ENCODE data around the gene ZMIZ2. TPM values are rescaled to one million over a fixed set of nuclear protein-coding genes. Genes with fewer than 3 reads are reported as not detected.
"Not testable (repeated sequence)": the region's sequence is repeated elsewhere in the genome, so short reads cannot be mapped to it uniquely, and the experiment has no call there.

ZMIZ2 gene
- total RNA-seq, 4 donors from 2014 or later: 43.1 to 57.7 (median 49.8) TPM

- no peaks in the 10 kb centered on the region for H3K4me1 ChIP-seq
- no peaks in the 10 kb centered on the region for H3K9me3 ChIP-seq
- H3K27ac ChIP-seq: no peak overlapping the region
- no peaks in the 10 kb centered on the region for H3K36me3 ChIP-seq
- H3K27me3 ChIP-seq: no peaks in the 10 kb centered on the region
- no peak for TF ChIP-seq POLR2A (IDR thresholded peaks at IDR 0.05)
- TF ChIP-seq CTCF (IDR thresholded peaks at IDR 0.05): no peak
- 77 to 93% methylated on average over 4 of the region's 4 CpGs for WGBS, 2 donors
- no peak for DNase-seq
- no peak overlapping the region for H3K4me3 ChIP-seq (replicated peaks in 1 of 3)
- intact Hi-C loops (cut with DNase I): no loop called here
Measured at GRCh38 chr7:44724276-44724675, 24.4 kb upstream of the ZMIZ2 start.

- H3K4me1 ChIP-seq; H3K9me3 ChIP-seq; H3K27me3 ChIP-seq; intact Hi-C loops (cut with DNase I); H3K36me3 ChIP-seq; H3K27ac ChIP-seq; DNase-seq; H3K4me3 ChIP-seq (replicated peaks in 1 of 3): not testable (repeated sequence)
- WGBS, 2 donors: 73 to 84% methylated on average over 7 of the region's 7 CpGs
Measured at GRCh38 chr7:44726250-44726649, 22.4 kb upstream of the ZMIZ2 start.

GRCh38 chr7:44727158-44727936, 21.3 kb upstream of the ZMIZ2 start:
- Histone ChIP-seq H3K4me1 (no peaks in the 10 kb centered on the region), H3K27me3 (no peaks in the 10 kb centered on the region), H3K9me3 (no peaks in the 10 kb centered on the region), H3K27ac (no peak overlapping the region), H3K4me3 (replicated peaks in 1 of 3) (no peak overlapping the region), H3K36me3 (no peaks in the 10 kb centered on the region)
- intact Hi-C loops (cut with DNase I): no loop called here
- TF ChIP-seq POLR2A (IDR thresholded peaks at IDR 0.05) (no peak), CTCF (IDR thresholded peaks at IDR 0.05) (no peak)
- DNase-seq: no peak
- 70 to 81% methylated on average over 6 of the region's 6 CpGs for WGBS, 2 donors

DNA sequence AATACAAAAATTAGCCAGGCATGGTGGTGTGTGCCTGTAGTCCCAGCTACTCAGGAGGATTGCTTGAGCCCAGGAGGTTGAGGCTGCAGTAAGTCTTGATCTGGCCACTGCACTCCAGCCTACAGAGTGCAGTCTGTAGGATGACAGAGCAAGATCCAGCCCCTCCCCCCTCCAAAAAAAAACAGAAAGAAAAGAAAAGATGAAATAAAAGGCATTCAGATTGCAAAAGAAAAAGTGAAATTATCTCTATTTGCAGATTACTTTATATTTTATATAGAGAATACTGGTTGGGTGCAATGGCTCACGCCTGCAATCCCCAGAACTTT, 20.7 kb upstream of the ZMIZ2 start:
- no peak overlapping the region for H3K27ac ChIP-seq
- 97 to 100% methylated on average over 1 of the region's 1 CpG for WGBS, 2 donors
- no peak overlapping the region for H3K4me3 ChIP-seq (replicated peaks in 1 of 3)
- no peak for DNase-seq
- TF ChIP-seq CTCF (IDR thresholded peaks at IDR 0.05) (no peak), POLR2A (IDR thresholded peaks at IDR 0.05) (no peak)
- no peaks in the 10 kb centered on the region for H3K27me3 ChIP-seq
- intact Hi-C loops (cut with DNase I): no loop called here
- no peaks in the 10 kb centered on the region for H3K9me3 ChIP-seq
- H3K36me3 ChIP-seq: no peaks in the 10 kb centered on the region
- no peaks in the 10 kb centered on the region for H3K4me1 ChIP-seq

DNA sequence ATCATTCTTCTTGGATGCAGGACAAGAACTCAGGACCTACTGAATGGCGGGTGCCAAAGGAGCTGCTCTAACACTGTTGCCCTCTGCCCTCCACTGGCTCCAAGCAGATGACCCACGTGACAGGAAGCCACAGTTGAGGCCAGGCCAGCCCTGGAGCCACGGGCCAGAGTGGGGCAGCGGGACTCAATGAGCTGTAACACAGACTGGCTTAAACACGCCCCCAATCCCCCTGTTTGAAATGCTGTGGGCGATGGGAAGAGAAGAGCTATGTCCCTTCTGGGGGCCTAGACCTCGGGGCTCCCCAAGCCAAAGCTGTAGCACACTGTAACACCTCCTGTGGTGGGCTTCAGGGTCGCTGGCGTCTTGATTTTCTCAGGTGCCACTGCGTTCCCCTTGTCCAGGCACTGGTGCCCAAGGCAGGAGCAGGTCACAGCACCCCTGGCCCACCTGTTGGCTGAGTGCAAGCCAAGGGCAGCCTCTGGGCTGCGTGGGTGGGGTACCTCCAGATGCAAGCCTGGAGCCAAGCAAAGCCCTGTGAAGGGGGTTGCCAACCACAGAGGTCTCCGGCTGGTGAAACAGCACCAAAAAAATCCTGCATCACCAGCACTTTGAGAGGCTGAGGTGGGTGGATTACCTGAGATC, 18.6 kb upstream of the ZMIZ2 start:
- DNase-seq: no peak
- WGBS, 2 donors: 73 to 82% methylated on average over 7 to 10 of the region's 12 CpGs
- Histone ChIP-seq H3K27ac (no peak overlapping the region), H3K4me1 (no peaks in the 10 kb centered on the region), H3K9me3 (no peaks in the 10 kb centered on the region), H3K36me3 (no peaks in the 10 kb centered on the region), H3K27me3 (no peaks in the 10 kb centered on the region), H3K4me3 (replicated peaks in 1 of 3) (no peak overlapping the region)
- no peak for TF ChIP-seq CTCF (IDR thresholded peaks at IDR 0.05)
- TF ChIP-seq POLR2A (IDR thresholded peaks at IDR 0.05): no peak
- intact Hi-C loops (cut with DNase I): no loop called here

- DNase-seq; H3K4me3 ChIP-seq (replicated peaks in 1 of 3); H3K27me3 ChIP-seq; H3K9me3 ChIP-seq; H3K4me1 ChIP-seq; intact Hi-C loops (cut with DNase I); H3K27ac ChIP-seq; H3K36me3 ChIP-seq: not testable (repeated sequence)
- WGBS, 2 donors: 89 to 93% methylated on average over 6 of the region's 6 CpGs
Measured at GRCh38 chr7:44732971-44733370, 15.7 kb upstream of the ZMIZ2 start.

Data from thyroid gland (tissue), 4 donors.